AG04450 (cell line): ENCODE data around the gene PTPN4. TPM values are rescaled to one million over a fixed set of nuclear protein-coding genes. Genes with fewer than 3 reads are reported as not detected.

ENCODE experiments used
- CTCF ChIA-PET: fragments of 300-600, 350-600 bp; formaldehyde crosslinking; extraction: SDS; loops from one replicate; lab custom pipeline; 2022; ENCODE audit warnings: antibody characterized with exemption, inconsistent platforms; lab: Charles Lee
- POLR2A ChIA-PET: fragments of 350-600 bp; formaldehyde crosslinking; extraction: SDS; loops from one replicate; lab custom pipeline; 2021; ENCODE audit warnings: antibody characterized with exemption, inconsistent platforms; lab: Yijun Ruan, JAX
- DNase-seq: peaks from one replicate; pipeline ENCODE4 v3.0.0-alpha.2; 2011; ENCODE audit warnings: low read depth, low spot score
- H3K27ac ChIP-seq: one replicate; pipeline ENCODE4 v1.5.1; 2012; ENCODE audit warnings: low read depth, low read length, control low read depth
- H3K27me3 ChIP-seq: one replicate; pipeline ENCODE4 v1.6.0; 2012; ENCODE audit warnings: low read length; ENCODE audit not compliant: control insufficient read depth, insufficient read depth
- H3K4me3 ChIP-seq: 2 replicates; pipeline ENCODE4 v1.5.1; 2011; ENCODE audit warnings: mild to moderate bottlenecking, low read depth, low read length, control low read depth
- H3K9me3 ChIP-seq: 2 replicates; pipeline ENCODE4 v1.5.1; 2012; ENCODE audit warnings: low read length; ENCODE audit not compliant: control insufficient read depth, insufficient read depth
- CTCF ChIP-seq: IDR thresholded peaks from 2 replicates; pipeline ENCODE4 v1.5.1; 2011; ENCODE audit warnings: low read depth, low read length, control low read depth, inconsistent platforms
- polyA plus RNA-seq: library from polyadenylated mRNA; depleted of rRNA; stranded (reverse); fragments of >200 nt; gene quantifications from 2 replicates; pipeline ENCODE4 v1.2.3, GENCODE V29; 2011

PTPN4 gene
- polyA plus RNA-seq, 1 experiment: 19.6 TPM

GRCh38 chr2:119784876-119785275 lies 25.2 kb downstream of the PTPN4 start:
- H3K9me3 ChIP-seq: no peaks in the 10 kb centered on the region
- TF ChIP-seq CTCF: no peak
- no peak overlapping the region for H3K4me3 ChIP-seq
- ChIA-PET POLR2A (no interaction called here), CTCF (no interaction called here)
- no peak overlapping the region for H3K27ac ChIP-seq
- no peak for DNase-seq
- H3K27me3 ChIP-seq: no peaks in the 10 kb centered on the region

- Histone ChIP-seq H3K4me3 (no peak overlapping the region), H3K27me3 (no peaks in the 10 kb centered on the region), H3K9me3 (no peaks in the 10 kb centered on the region), H3K27ac (no peak overlapping the region)
- ChIA-PET CTCF (no interaction called here), POLR2A (no interaction called here)
- TF ChIP-seq CTCF: no peak
- no peak for DNase-seq
Measured at GRCh38 chr2:119786295-119786694, 26.6 kb downstream of the PTPN4 start.

GRCh38 chr2:119788752-119789151 lies 29.0 kb downstream of the PTPN4 start:
- H3K27me3 ChIP-seq: no peaks in the 10 kb centered on the region
- ChIA-PET CTCF (no interaction called here), POLR2A (no interaction called here)
- no peak for DNase-seq
- no peak overlapping the region for H3K27ac ChIP-seq
- H3K9me3 ChIP-seq: peaks cover 6% of the 10 kb centered on the region
- no peak overlapping the region for H3K4me3 ChIP-seq
- TF ChIP-seq CTCF: no peak

- no peak overlapping the region for H3K27ac ChIP-seq
- CTCF ChIA-PET: interaction anchor here (1.7 kb wide), 1 partner anchor 384 kb away, joined by 3 read pairs; no protein-coding TSS in a partner anchor
- no peak for DNase-seq
- no peak overlapping the region for H3K4me3 ChIP-seq
- no peaks in the 10 kb centered on the region for H3K27me3 ChIP-seq
- POLR2A ChIA-PET: no interaction called here
- peaks cover 21% of the 10 kb centered on the region for H3K9me3 ChIP-seq
- TF ChIP-seq CTCF: no peak
Measured at GRCh38 chr2:119790466-119790865, 30.7 kb downstream of the PTPN4 start.

- peaks cover 22% of the 10 kb centered on the region for H3K9me3 ChIP-seq
- DNase-seq: no peak
- no peaks in the 10 kb centered on the region for H3K27me3 ChIP-seq
- TF ChIP-seq CTCF: no peak
- CTCF ChIA-PET: interaction anchor here (1.1 kb wide), 1 partner anchor 30 kb away, joined by 3 read pairs; no protein-coding TSS in a partner anchor
- H3K4me3 ChIP-seq: no peak overlapping the region
- POLR2A ChIA-PET: no interaction called here
- H3K27ac ChIP-seq: no peak overlapping the region
Measured at GRCh38 chr2:119792907-119793312, 33.2 kb downstream of the PTPN4 start.
